ENCODE data around the gene CCNK. TPM values are rescaled to one million over a fixed set of nuclear protein-coding genes. Genes with fewer than 3 reads are reported as not detected.

Gene CCNK
- total RNA-seq, 2 donors from 2014 or later: 22.6 to 42.2 TPM

DNA sequence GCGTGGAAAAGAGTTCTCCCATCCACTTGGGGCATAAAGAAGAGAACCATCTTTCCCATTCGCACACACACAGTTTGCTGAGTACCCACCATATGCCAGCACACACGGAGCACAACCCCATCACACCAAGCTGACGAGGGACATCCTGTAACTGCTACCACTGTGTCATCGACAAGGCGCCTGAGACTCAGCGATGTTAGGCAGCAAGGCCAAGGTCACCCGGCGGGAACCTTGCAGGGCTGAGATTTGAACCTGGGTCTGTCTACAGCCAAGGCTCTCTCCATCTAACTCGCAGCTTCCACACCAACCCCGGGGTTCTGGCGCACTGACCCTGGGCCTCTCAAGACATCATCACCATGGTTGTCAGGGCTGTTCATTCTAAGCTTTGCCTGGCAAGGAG, 62.8 kb downstream of the CCNK start:
- Histone ChIP-seq H3K36me3 (no peaks in the 10 kb centered on the region), H3K27ac (no peak overlapping the region), H3K9me3 (no peaks in the 10 kb centered on the region), H3K27me3 (replicated peaks; ENCODE audit: insufficient read depth) (no peaks in the 10 kb centered on the region), H3K4me1 (ENCODE audit: control insufficient read depth in 1 of 2, low read depth in 2 of 2) (no peaks in the 10 kb centered on the region), H3K4me3 (no peak overlapping the region)
- TF ChIP-seq, protein P1, sequence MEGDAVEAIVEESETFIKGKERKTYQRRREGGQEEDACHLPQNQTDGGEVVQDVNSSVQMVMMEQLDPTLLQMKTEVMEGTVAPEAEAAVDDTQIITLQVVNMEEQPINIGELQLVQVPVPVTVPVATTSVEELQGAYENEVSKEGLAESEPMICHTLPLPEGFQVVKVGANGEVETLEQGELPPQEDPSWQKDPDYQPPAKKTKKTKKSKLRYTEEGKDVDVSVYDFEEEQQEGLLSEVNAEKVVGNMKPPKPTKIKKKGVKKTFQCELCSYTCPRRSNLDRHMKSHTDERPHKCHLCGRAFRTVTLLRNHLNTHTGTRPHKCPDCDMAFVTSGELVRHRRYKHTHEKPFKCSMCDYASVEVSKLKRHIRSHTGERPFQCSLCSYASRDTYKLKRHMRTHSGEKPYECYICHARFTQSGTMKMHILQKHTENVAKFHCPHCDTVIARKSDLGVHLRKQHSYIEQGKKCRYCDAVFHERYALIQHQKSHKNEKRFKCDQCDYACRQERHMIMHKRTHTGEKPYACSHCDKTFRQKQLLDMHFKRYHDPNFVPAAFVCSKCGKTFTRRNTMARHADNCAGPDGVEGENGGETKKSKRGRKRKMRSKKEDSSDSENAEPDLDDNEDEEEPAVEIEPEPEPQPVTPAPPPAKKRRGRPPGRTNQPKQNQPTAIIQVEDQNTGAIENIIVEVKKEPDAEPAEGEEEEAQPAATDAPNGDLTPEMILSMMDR (IDR thresholded peaks at IDR 0.05): no peak
- no peak for ATAC-seq (ENCODE audit: insufficient number of reproducible peaks, low FRiP score, low read depth)
- no peak for DNase-seq (ENCODE audit: low spot score)

DNA sequence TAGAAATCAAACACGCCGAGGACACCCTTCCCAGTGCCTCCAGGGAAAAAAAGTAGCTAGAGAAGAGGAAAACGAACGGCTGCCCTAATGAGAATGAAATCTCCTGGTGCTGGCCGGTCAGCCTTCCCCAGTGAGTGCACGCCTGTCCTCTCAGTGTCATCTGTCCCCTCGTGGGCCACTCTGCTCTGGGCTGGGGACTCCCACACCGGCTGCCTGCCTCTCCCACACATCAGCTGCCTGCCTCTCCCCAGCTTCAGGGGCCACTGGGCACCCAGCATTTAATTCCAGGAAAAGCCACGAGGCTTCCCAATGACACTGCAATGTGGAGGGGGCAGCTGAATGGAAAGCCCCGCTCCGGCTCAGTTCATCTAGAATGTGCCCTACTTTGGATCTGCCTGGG, 63.8 kb downstream of the CCNK start:
- H3K4me1 ChIP-seq (ENCODE audit: control insufficient read depth in 1 of 2, low read depth in 2 of 2): no peaks in the 10 kb centered on the region
- DNase-seq (ENCODE audit: low spot score): no peak
- no peak overlapping the region for H3K27ac ChIP-seq
- ATAC-seq (ENCODE audit: insufficient number of reproducible peaks, low FRiP score, low read depth): no peak
- no peak overlapping the region for H3K4me3 ChIP-seq
- TF ChIP-seq, protein P1 (IDR thresholded peaks at IDR 0.05): no peak
- H3K36me3 ChIP-seq: no peaks in the 10 kb centered on the region
- H3K27me3 ChIP-seq (replicated peaks; ENCODE audit: insufficient read depth): no peaks in the 10 kb centered on the region
- no peaks in the 10 kb centered on the region for H3K9me3 ChIP-seq

DNA sequence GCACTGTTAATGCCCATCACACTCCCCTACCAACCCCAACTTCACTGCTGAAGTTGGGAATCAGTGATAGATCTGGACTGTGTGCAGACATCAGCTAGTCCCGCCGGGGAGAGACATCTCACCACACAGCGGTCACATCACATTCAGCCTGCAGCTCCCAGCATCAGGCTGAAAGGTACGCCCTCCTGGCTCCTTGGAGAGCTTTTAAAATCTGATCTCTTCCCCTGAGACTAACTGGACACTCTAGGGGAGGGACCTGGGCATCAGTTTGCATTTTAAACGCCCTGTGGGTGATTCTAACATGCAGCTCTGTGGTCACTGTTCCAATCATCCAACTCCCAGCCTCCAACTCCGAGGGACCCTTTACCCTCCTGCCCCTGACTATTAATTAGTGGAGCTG, 64.4 kb downstream of the CCNK start:
- Histone ChIP-seq H3K4me3 (no peak overlapping the region), H3K9me3 (no peaks in the 10 kb centered on the region), H3K36me3 (no peaks in the 10 kb centered on the region), H3K27ac (no peak overlapping the region), H3K4me1 (ENCODE audit: control insufficient read depth in 1 of 2, low read depth in 2 of 2) (no peaks in the 10 kb centered on the region), H3K27me3 (replicated peaks; ENCODE audit: insufficient read depth) (no peaks in the 10 kb centered on the region)
- ATAC-seq (ENCODE audit: insufficient number of reproducible peaks, low FRiP score, low read depth): no peak
- TF ChIP-seq, protein P1 (IDR thresholded peaks at IDR 0.05): no peak
- DNase-seq (ENCODE audit: low spot score): no peak

DNA sequence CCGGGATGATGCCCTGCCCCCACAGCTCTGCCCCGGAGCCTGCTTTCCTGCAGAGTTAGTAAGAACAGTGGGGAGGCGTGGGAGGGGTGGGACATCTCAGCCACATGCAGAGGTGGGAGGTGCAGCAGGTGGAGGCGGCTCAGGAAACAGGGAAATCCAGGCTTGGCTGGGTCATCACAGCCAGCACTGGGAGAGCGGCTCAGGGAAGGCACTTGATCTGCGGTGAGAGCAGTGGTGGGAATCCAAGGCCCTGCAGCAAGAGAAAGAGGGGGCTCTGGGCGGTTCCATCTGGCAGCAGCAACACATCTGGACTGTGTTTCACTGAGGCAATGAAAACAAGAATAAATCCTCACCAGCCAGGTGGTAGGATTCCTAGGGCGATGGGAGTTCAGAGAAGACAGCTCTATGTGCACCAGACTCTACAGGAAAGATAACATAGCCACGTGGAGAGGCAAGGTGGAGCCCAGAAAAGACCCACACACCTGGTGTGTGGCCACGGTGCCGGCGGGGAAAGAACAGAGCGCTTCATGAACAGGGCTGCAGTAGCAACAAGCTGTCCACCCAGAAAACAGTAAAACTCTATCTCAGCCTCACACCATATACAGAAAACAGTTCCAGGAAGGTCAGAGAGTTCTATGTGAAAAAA, 65.1 kb downstream of the CCNK start:
- TF ChIP-seq, protein P1 (IDR thresholded peaks at IDR 0.05): no peak
- no peaks in the 10 kb centered on the region for H3K36me3 ChIP-seq
- ATAC-seq (ENCODE audit: insufficient number of reproducible peaks, low FRiP score, low read depth): no peak
- no peaks in the 10 kb centered on the region for H3K4me1 ChIP-seq (ENCODE audit: control insufficient read depth in 1 of 2, low read depth in 2 of 2)
- H3K9me3 ChIP-seq: no peaks in the 10 kb centered on the region
- no peak for DNase-seq (ENCODE audit: low spot score)
- H3K4me3 ChIP-seq: no peak overlapping the region
- no peaks in the 10 kb centered on the region for H3K27me3 ChIP-seq (replicated peaks; ENCODE audit: insufficient read depth)
- H3K27ac ChIP-seq: no peak overlapping the region

DNA sequence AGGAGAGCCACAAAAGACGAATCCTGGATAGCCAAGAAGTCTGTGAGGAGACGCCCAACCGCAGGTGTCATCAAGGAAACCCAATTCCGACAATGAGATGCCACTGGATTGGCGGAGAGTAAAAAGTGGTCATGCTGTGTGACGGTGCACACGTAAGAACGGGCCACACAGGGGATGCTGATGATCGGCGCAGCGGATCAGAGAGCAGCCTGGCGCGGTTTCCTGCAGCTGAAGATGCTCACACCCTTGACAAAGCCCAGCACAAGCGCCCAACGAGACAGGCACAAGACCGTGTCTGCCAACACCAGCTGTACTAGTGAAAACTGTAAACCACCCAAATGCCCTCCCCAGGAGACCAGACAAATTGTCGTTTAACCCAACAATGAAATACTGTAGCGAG, 67.0 kb downstream of the CCNK start:
- H3K27me3 ChIP-seq (replicated peaks; ENCODE audit: insufficient read depth): no peaks in the 10 kb centered on the region
- no peak overlapping the region for H3K27ac ChIP-seq
- no peaks in the 10 kb centered on the region for H3K9me3 ChIP-seq
- no peaks in the 10 kb centered on the region for H3K4me1 ChIP-seq (ENCODE audit: control insufficient read depth in 1 of 2, low read depth in 2 of 2)
- DNase-seq (ENCODE audit: low spot score): no peak
- no peak for ATAC-seq (ENCODE audit: insufficient number of reproducible peaks, low FRiP score, low read depth)
- H3K4me3 ChIP-seq: no peak overlapping the region
- TF ChIP-seq, protein P1 (IDR thresholded peaks at IDR 0.05): no peak
- no peaks in the 10 kb centered on the region for H3K36me3 ChIP-seq
